ENCODE data around the gene ETS2.

The ETS2 gene

DNA sequence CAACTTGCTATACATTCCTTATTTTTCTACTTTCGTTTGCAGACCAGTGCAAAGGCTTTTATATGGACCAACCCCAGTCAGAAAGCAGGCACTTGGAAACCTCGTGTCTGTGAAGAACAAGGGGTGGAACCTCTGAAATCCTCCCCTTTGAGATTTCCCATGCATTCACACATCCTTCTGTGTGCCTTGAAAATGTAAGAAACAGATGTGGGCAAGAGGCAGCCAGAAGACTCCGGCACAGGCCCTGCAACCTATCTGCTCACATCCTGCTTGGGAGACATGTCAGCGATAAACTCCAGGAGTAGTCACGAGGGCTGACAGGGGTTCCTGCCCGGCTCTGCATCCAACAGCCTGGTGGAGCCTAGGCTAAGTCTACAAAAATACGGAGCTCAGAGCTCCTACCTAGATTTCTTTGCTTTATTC is 42.5 kb downstream of the ETS2 start:
- Histone ChIP-seq H3K4me1 (ENCODE audit: insufficient read depth, insufficient read length) (peaks cover 4% of the 10 kb centered on the region), H3K9ac (ENCODE audit: insufficient read length, low read depth) (no peak overlapping the region), H3K27me3 (ENCODE audit: insufficient read depth, insufficient read length) (no peaks in the 10 kb centered on the region), H3K9me3 (ENCODE audit: insufficient read depth, low read length) (peaks cover 9% of the 10 kb centered on the region; the same call in 1 of the 2 replicates), H3K4me3 (ENCODE audit: insufficient read length, low read depth) (no peak overlapping the region), H3K36me3 (ENCODE audit: insufficient read depth, insufficient read length, low read length) (no peaks in the 10 kb centered on the region)
- no peak for DNase-seq (ENCODE audit: low read depth, low spot score)
- TF ChIP-seq ZNF274 (IDR thresholded peaks at IDR 0.05; ENCODE audit: low read depth, low read length): no peak
- no peak for TF ChIP-seq YY1 (IDR thresholded peaks at IDR 0.05; ENCODE audit: insufficient read depth, insufficient read length)
- TF ChIP-seq SUZ12 (IDR thresholded peaks at IDR 0.05; ENCODE audit: extremely low read depth, insufficient read depth, insufficient read length): no peak

DNA sequence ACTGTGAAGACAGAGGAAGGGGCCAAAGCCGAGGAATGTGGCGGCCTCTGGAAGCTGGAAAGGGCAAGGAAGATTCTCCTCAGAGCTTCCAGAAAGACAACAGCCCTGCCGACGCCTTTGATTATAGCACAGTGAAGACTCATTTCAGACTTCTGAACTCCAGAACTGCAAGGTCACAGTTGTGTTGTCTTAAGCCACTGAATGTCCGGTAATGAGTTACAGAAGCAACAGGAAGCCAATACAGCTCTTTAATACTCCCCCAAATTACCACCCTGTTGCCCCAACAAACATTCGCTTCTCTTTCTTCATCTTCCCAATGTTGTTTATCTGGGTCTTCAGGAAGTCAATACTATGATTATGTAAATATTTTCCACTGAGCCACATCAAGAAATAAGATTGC is 44.0 kb downstream of the ETS2 start:
- H3K4me1 ChIP-seq (ENCODE audit: insufficient read depth, insufficient read length): peaks cover 4% of the 10 kb centered on the region
- no peak for DNase-seq (ENCODE audit: low read depth, low spot score)
- TF ChIP-seq ZNF274 (IDR thresholded peaks at IDR 0.05; ENCODE audit: low read depth, low read length) (no peak), YY1 (IDR thresholded peaks at IDR 0.05; ENCODE audit: insufficient read depth, insufficient read length) (no peak), SUZ12 (IDR thresholded peaks at IDR 0.05; ENCODE audit: extremely low read depth, insufficient read depth, insufficient read length) (no peak)
- no peaks in the 10 kb centered on the region for H3K36me3 ChIP-seq (ENCODE audit: insufficient read depth, insufficient read length, low read length)
- no peak overlapping the region for H3K4me3 ChIP-seq (ENCODE audit: insufficient read length, low read depth)
- no peaks in the 10 kb centered on the region for H3K27me3 ChIP-seq (ENCODE audit: insufficient read depth, insufficient read length)
- H3K9ac ChIP-seq (ENCODE audit: insufficient read length, low read depth): no peak overlapping the region
- H3K9me3 ChIP-seq (ENCODE audit: insufficient read depth, low read length): peaks cover 6% of the 10 kb centered on the region; the same call in 1 of the 2 replicates

DNA sequence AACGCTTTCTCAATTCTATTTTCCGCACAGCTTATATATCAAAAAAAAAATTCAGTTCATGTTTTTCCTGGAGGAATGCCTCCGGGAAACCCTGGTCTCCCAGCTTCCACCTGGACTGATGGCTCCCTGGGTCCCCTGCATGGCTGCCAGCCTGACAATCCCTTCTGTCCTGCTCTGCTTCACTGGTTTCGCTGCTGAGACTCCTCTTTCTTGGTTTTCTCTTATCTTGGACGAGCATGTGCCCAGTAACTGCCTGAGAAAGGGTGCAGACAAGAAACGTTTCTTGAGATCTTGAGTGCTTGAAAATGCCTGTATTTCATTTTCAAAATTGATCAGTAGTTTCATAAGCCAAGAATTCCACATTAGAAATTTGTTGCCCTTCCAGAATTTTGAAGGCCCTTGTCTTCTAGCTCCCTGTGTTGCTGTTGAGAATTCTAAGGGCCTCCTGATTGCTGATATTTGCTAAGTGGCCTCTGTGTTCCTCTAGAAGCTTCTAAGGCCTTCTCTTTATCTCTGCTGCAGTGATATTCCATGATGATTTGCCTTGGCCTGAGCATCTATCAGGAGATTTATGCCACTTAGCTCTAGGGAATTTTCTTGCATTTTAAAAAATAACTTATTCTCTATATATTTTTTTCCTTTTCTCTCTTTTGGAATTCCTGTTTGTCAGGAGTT is 44.7 kb downstream of the ETS2 start:
- Histone ChIP-seq H3K4me1 (ENCODE audit: insufficient read depth, insufficient read length) (peaks cover 4% of the 10 kb centered on the region), H3K36me3 (ENCODE audit: insufficient read depth, insufficient read length, low read length) (no peaks in the 10 kb centered on the region), H3K9me3 (ENCODE audit: insufficient read depth, low read length) (no peaks in the 10 kb centered on the region), H3K27me3 (ENCODE audit: insufficient read depth, insufficient read length) (no peaks in the 10 kb centered on the region), H3K9ac (ENCODE audit: insufficient read length, low read depth) (no peak overlapping the region), H3K4me3 (ENCODE audit: insufficient read length, low read depth) (no peak overlapping the region)
- no peak for DNase-seq (ENCODE audit: low read depth, low spot score)
- TF ChIP-seq ZNF274 (IDR thresholded peaks at IDR 0.05; ENCODE audit: low read depth, low read length) (no peak), YY1 (IDR thresholded peaks at IDR 0.05; ENCODE audit: insufficient read depth, insufficient read length) (no peak), SUZ12 (IDR thresholded peaks at IDR 0.05; ENCODE audit: extremely low read depth, insufficient read depth, insufficient read length) (no peak)

DNA sequence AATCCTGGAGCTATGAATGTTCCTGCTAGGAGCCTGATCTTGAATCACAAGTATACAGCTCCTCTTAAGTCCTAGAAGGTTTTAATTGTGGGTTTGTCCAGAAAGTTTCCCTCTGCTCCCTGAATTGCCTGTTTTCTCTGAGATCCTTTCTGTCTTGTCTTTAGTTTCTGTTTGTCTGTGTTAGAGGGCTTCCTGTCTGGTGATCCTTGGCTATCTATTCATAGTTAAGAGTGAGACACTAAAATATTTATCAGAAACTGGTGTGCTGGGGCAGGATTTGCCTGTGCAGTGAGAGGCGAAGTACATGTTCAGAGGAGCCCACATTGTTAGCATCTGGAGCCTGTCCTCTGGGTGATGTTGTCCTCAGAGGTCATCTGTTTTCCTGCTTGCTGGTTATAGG is 45.4 kb downstream of the ETS2 start:
- H3K4me3 ChIP-seq (ENCODE audit: insufficient read length, low read depth): no peak overlapping the region
- H3K9me3 ChIP-seq (ENCODE audit: insufficient read depth, low read length): no peaks in the 10 kb centered on the region
- H3K36me3 ChIP-seq (ENCODE audit: insufficient read depth, insufficient read length, low read length): no peaks in the 10 kb centered on the region
- H3K4me1 ChIP-seq (ENCODE audit: insufficient read depth, insufficient read length): peaks cover 4% of the 10 kb centered on the region
- TF ChIP-seq SUZ12 (IDR thresholded peaks at IDR 0.05; ENCODE audit: extremely low read depth, insufficient read depth, insufficient read length): no peak
- no peak for TF ChIP-seq ZNF274 (IDR thresholded peaks at IDR 0.05; ENCODE audit: low read depth, low read length)
- no peak for TF ChIP-seq YY1 (IDR thresholded peaks at IDR 0.05; ENCODE audit: insufficient read depth, insufficient read length)
- H3K27me3 ChIP-seq (ENCODE audit: insufficient read depth, insufficient read length): no peaks in the 10 kb centered on the region
- no peak for DNase-seq (ENCODE audit: low read depth, low spot score)
- H3K9ac ChIP-seq (ENCODE audit: insufficient read length, low read depth): no peak overlapping the region

DNA sequence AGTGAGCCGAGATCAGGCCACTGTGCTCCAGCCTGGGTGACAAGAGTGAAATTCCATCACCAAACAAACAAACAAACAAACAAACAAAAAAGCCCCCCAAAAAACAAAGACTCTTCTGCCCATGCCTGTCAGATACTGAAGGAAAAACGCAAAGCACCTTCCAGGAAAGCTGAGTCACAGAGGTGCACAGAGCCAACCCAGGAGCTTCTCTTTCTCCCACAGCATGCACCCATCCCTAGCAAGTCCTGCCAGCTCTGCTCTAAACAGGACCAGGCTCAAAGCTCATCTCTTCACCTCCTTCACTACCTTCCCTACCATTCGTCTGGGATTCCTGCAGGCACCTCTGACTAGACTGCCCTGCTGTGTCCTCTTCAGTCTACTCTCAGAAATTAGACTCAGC is 46.5 kb downstream of the ETS2 start:
- no peaks in the 10 kb centered on the region for H3K9me3 ChIP-seq (ENCODE audit: insufficient read depth, low read length)
- TF ChIP-seq SUZ12 (IDR thresholded peaks at IDR 0.05; ENCODE audit: extremely low read depth, insufficient read depth, insufficient read length) (no peak), ZNF274 (IDR thresholded peaks at IDR 0.05; ENCODE audit: low read depth, low read length) (no peak), YY1 (IDR thresholded peaks at IDR 0.05; ENCODE audit: insufficient read depth, insufficient read length) (no peak)
- no peak overlapping the region for H3K9ac ChIP-seq (ENCODE audit: insufficient read length, low read depth)
- no peaks in the 10 kb centered on the region for H3K27me3 ChIP-seq (ENCODE audit: insufficient read depth, insufficient read length)
- peaks cover 3% of the 10 kb centered on the region for H3K4me1 ChIP-seq (ENCODE audit: insufficient read depth, insufficient read length)
- DNase-seq (ENCODE audit: low read depth, low spot score): no peak
- no peak overlapping the region for H3K4me3 ChIP-seq (ENCODE audit: insufficient read length, low read depth)
- H3K36me3 ChIP-seq (ENCODE audit: insufficient read depth, insufficient read length, low read length): no peaks in the 10 kb centered on the region

DNA sequence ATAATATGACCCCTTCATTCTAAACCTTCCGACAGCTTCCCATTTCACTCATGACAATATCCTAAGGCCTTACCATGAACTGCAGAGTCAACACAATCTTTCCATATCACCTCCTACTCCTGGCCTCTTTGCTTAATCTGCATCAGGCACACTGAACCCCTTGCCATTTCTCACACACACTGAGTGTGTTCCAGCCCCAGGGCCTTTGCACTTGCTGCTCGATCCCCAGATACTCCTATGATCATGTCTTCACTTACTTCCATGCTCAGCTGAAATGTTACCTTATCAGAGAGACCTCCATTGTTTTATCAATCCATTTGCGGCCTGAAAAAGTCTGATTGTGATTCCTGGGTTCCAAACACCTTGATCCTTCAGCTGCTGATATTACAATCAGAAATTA is 47.0 kb downstream of the ETS2 start:
- H3K4me1 ChIP-seq (ENCODE audit: insufficient read depth, insufficient read length): no peaks in the 10 kb centered on the region
- no peaks in the 10 kb centered on the region for H3K27me3 ChIP-seq (ENCODE audit: insufficient read depth, insufficient read length)
- no peak for TF ChIP-seq SUZ12 (IDR thresholded peaks at IDR 0.05; ENCODE audit: extremely low read depth, insufficient read depth, insufficient read length)
- TF ChIP-seq YY1 (IDR thresholded peaks at IDR 0.05; ENCODE audit: insufficient read depth, insufficient read length): no peak
- TF ChIP-seq ZNF274 (IDR thresholded peaks at IDR 0.05; ENCODE audit: low read depth, low read length): no peak
- no peaks in the 10 kb centered on the region for H3K36me3 ChIP-seq (ENCODE audit: insufficient read depth, insufficient read length, low read length)
- DNase-seq (ENCODE audit: low read depth, low spot score): no peak
- no peaks in the 10 kb centered on the region for H3K9me3 ChIP-seq (ENCODE audit: insufficient read depth, low read length)
- H3K9ac ChIP-seq (ENCODE audit: insufficient read length, low read depth): no peak overlapping the region
- H3K4me3 ChIP-seq (ENCODE audit: insufficient read length, low read depth): no peak overlapping the region

DNA sequence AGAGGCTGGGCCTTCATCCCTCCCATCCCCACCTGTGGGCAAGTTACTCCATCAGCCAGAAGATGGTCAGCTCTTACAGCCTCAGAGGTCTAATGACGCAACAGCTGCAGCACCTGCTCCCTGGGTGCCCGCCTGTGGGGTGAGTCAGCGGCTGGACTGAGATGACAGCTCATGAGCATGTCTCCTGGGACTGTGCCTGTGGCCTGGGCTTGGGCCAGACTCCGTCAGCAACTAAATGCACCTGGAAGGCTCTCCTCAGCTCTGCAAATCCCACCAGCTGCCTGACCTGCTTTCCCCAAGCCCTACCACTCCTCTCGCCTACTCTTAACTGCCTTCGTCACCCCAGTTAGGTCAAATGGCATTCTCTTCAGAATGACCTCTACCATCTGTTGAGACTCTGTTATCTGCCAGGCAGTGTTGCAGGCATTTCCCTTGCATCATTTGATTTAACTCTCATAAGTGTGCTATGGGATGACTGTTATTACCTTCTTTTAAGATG is 47.7 kb downstream of the ETS2 start:
- H3K36me3 ChIP-seq (ENCODE audit: insufficient read depth, insufficient read length, low read length): no peaks in the 10 kb centered on the region
- H3K9ac ChIP-seq (ENCODE audit: insufficient read length, low read depth): no peak overlapping the region
- H3K4me1 ChIP-seq (ENCODE audit: insufficient read depth, insufficient read length): no peaks in the 10 kb centered on the region
- DNase-seq (ENCODE audit: low read depth, low spot score): no peak
- H3K27me3 ChIP-seq (ENCODE audit: insufficient read depth, insufficient read length): no peaks in the 10 kb centered on the region
- TF ChIP-seq YY1 (IDR thresholded peaks at IDR 0.05; ENCODE audit: insufficient read depth, insufficient read length): no peak
- H3K9me3 ChIP-seq (ENCODE audit: insufficient read depth, low read length): no peaks in the 10 kb centered on the region
- H3K4me3 ChIP-seq (ENCODE audit: insufficient read length, low read depth): no peak overlapping the region

All from NT2/D1 (cell line).